Inflammatory macrophage treated with lipopolysaccharide for 1 hour (primary cell): Measurements from ENCODE around the gene NES.

Source experiments
- DNase-seq, 2 donors: peaks; one replicate each; pipeline ENCODE4 v3.0.0-alpha.2; 2020 to 2022

The NES gene

GRCh38 chr1:156676820-156677615 is at the start of gene NES:
TSS of gene NES (minus strand) at chr1:156677407. CDS start at chr1:156677264, 143 bp downstream.
- DNase-seq = peak in 1 of 2 donors; percentile 17

GRCh38 chr1:156726549-156727226 is 49.5 kb upstream of the NES start:
- peak; percentile 60 to 79 for DNase-seq

GRCh38 chr1:156725683-156726280 is 48.6 kb upstream of the NES start:
- DNase-seq = peak; percentile 74 to 94

GRCh38 chr1:156721535-156721934 is 44.3 kb upstream of the NES start:
- DNase-seq = no peak

GRCh38 chr1:156721131-156721530 is 43.9 kb upstream of the NES start:
- no peak for DNase-seq

GRCh38 chr1:156717351-156717750 is 40.1 kb upstream of the NES start:
- no peak for DNase-seq

GRCh38 chr1:156714830-156715229 is 37.6 kb upstream of the NES start:
- DNase-seq = no peak

- no peak for DNase-seq
Observed at GRCh38 chr1:156712626-156713025, 35.4 kb upstream of the NES start.

- DNase-seq = no peak
Observed at GRCh38 chr1:156711011-156711817, 34.0 kb upstream of the NES start.

- DNase-seq = no peak
Observed at GRCh38 chr1:156709757-156710489, 32.7 kb upstream of the NES start.

GRCh38 chr1:156709031-156709430 is 31.8 kb upstream of the NES start:
- no peak for DNase-seq

GRCh38 chr1:156708218-156708661 is 31.0 kb upstream of the NES start:
- DNase-seq = no peak

GRCh38 chr1:156707417-156708217 is 30.4 kb upstream of the NES start:
- no peak for DNase-seq

- no peak for DNase-seq
Observed at GRCh38 chr1:156706657-156707416, 29.6 kb upstream of the NES start.

GRCh38 chr1:156705918-156706656 is 28.9 kb upstream of the NES start:
- DNase-seq = peak; percentile 37 to 75

- DNase-seq = no peak
Observed at GRCh38 chr1:156705321-156705917, 28.2 kb upstream of the NES start, which contains the start of gene CRABP2. TSS of gene CRABP2 (minus strand) at chr1:156705583. CDS start at chr1:156705446, 137 bp downstream.

- peak; percentile 27 to 36 for DNase-seq
Observed at GRCh38 chr1:156704930-156705320, 27.7 kb upstream of the NES start.

GRCh38 chr1:156704166-156704711 is 27.0 kb upstream of the NES start:
- no peak for DNase-seq

- DNase-seq = no peak
Observed at GRCh38 chr1:156703741-156704140, 26.5 kb upstream of the NES start.
